Upper lobe of left lung (tissue), 6 donors: ENCODE data around the gene MATK. TPM values are rescaled to one million over a fixed set of nuclear protein-coding genes. Genes with fewer than 3 reads are reported as not detected.

Experiments used
- ATAC-seq, 2 donors: fragments of 200-7000 bp; cut with Tn5 transposase; one replicate each; pipeline ENCODE4 v1.9.1; 2022; ENCODE audit warnings: mild to moderate bottlenecking in 2 of 2, moderate library complexity in 2 of 2; ENCODE audit not compliant: low FRiP score in 2 of 2
- DNase-seq, 2 donors: peaks; one replicate each; pipeline ENCODE4 v3.0.0-alpha.2; 2019 to 2020
- H3K27ac ChIP-seq, 4 donors: fragments of 200-600 bp; sonication (generic); one replicate each; pipeline ENCODE4 v1.5.1; 2016 to 2019
- H3K27me3 ChIP-seq, 4 donors: fragments of 200-600 bp; sonication (generic); one replicate each; pipeline ENCODE4 v1.5.1; 2017 to 2019
- H3K36me3 ChIP-seq, 4 donors: fragments of 200-600 bp; sonication (generic); one replicate each; pipeline ENCODE4 v1.5.1; 2016 to 2019
- H3K4me1 ChIP-seq, 4 donors: fragments of 200-600 bp; sonication (generic); one replicate each; pipeline ENCODE4 v1.5.1; 2018 to 2019
- H3K4me3 ChIP-seq, 4 donors: fragments of 200-600 bp; sonication (generic); one replicate each; pipeline ENCODE4 v1.5.1; 2017 to 2019; ENCODE audit warnings: mild to moderate bottlenecking in 2 of 4, moderate library complexity in 1 of 4
- H3K9me3 ChIP-seq, 4 donors: fragments of 200-600 bp; sonication (generic); one replicate each; pipeline ENCODE4 v1.5.1; 2018 to 2019
- EP300 ChIP-seq, 4 donors: sonication (generic); formaldehyde crosslinking; IDR thresholded peaks; one replicate each; pipeline ENCODE4 v1.5.1; 2017; ENCODE audit warnings: antibody characterized with exemption in 4 of 4, control low read depth in 2 of 4
- POLR2A ChIP-seq, 4 donors: fragments of 450-650 bp; IDR thresholded peaks; one replicate each; pipeline ENCODE4 v1.5.1; 2016 to 2017; ENCODE audit warnings: antibody characterized with exemption in 4 of 4, mild to moderate bottlenecking in 2 of 4
- POLR2AphosphoS5 ChIP-seq, 2 donors: sonication (generic); formaldehyde crosslinking; IDR thresholded peaks; one replicate each; pipeline ENCODE4 v1.5.1; 2017; ENCODE audit warnings: antibody characterized with exemption in 2 of 2
- WGBS, 2 donors: methylation state at CpG; one replicate each; pipeline ENCODE4 v1.1.5; 2017 to 2018; 5-methylcytosine and 5-hydroxymethylcytosine counted together
- total RNA-seq, 6 donors: library from RNA; depleted of rRNA in 4 of 6; stranded (reverse); fragments of >200 nt in 4 of 6; gene quantifications; one replicate each; pipeline versions ENCODE4 v1.1.0 to v1.2.1, GENCODE V29; 2016 to 2021
- TF ChIP-seq, protein P1 (sequence below), 6 experiments: fragments of 450-650 bp in 4 of 6; fragments of 200-600 bp in 2 of 6; sonication (generic) in 2 of 6; IDR thresholded peaks; one replicate each; pipeline ENCODE4 v1.5.1; 2016 to 2019; ENCODE audit warnings: antibody characterized with exemption in 6 of 6
- donor health status: DM: no; HTN: no; CAD: no; lungs with moderate emphysema.
- donor health status: DM: no; HTN: yes; CAD: no; lungs with severe emphysema.

MATK gene
- total RNA-seq, 6 donors from 2014 or later = 9.6 to 20.1 (median 13.1) TPM

DNA sequence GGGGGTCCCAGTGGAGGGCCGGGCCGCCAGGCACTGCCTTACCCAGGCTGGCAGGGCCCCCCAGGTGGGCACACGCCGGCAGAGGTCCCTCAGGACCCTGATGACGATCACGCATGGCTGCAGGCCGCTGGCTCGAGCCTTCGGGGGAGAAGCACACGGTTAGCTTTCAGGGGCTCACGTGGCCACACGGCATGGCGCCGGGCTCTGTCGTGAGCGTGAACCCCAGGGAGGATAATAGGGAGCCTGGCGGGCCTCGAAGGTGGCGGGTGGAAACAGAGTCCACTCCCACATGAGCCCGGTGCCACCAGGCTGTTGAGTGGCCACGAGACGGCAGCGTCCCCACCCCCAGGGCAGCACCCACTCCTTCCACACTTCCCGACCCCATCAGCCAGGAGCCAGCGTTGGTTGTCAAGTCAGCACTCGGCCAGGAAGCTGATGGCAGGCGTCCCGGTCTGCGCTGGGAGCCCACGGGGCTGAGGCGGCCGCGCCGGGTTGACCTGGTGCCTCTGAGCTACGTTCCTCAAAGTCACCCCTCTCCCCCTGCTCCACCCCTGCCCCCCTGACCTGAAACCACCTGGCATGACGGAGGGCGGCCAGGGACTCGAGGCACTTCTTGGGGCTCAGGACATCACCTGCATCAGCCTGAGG is 24.7 kb upstream of the MATK start:
- Histone ChIP-seq H3K4me3 (no peak overlapping the region), H3K27ac (peak overlapping the region; percentile 67 to 92 (median 84)), H3K4me1 (peaks cover 37 to 67% (median 41%) of the 10 kb centered on the region in 4 donors), H3K9me3 (no peaks in the 10 kb centered on the region), H3K36me3 (no peaks in the 10 kb centered on the region), H3K27me3 (no peaks in the 10 kb centered on the region)
- 66 to 76% methylated on average over 7 to 19 of the region's 38 CpGs for WGBS, 2 donors
- TF ChIP-seq, protein P1, sequence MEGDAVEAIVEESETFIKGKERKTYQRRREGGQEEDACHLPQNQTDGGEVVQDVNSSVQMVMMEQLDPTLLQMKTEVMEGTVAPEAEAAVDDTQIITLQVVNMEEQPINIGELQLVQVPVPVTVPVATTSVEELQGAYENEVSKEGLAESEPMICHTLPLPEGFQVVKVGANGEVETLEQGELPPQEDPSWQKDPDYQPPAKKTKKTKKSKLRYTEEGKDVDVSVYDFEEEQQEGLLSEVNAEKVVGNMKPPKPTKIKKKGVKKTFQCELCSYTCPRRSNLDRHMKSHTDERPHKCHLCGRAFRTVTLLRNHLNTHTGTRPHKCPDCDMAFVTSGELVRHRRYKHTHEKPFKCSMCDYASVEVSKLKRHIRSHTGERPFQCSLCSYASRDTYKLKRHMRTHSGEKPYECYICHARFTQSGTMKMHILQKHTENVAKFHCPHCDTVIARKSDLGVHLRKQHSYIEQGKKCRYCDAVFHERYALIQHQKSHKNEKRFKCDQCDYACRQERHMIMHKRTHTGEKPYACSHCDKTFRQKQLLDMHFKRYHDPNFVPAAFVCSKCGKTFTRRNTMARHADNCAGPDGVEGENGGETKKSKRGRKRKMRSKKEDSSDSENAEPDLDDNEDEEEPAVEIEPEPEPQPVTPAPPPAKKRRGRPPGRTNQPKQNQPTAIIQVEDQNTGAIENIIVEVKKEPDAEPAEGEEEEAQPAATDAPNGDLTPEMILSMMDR (IDR thresholded peaks at IDR 0.05) = no peak
- no peak for TF ChIP-seq EP300 (IDR thresholded peaks at IDR 0.05)
- TF ChIP-seq POLR2A (IDR thresholded peaks at IDR 0.05) = no peak
- TF ChIP-seq POLR2AphosphoS5 (IDR thresholded peaks at IDR 0.05) = no peak
- ATAC-seq (no peak), DNase-seq (peak in 1 of 2 donors; percentile 80)

DNA sequence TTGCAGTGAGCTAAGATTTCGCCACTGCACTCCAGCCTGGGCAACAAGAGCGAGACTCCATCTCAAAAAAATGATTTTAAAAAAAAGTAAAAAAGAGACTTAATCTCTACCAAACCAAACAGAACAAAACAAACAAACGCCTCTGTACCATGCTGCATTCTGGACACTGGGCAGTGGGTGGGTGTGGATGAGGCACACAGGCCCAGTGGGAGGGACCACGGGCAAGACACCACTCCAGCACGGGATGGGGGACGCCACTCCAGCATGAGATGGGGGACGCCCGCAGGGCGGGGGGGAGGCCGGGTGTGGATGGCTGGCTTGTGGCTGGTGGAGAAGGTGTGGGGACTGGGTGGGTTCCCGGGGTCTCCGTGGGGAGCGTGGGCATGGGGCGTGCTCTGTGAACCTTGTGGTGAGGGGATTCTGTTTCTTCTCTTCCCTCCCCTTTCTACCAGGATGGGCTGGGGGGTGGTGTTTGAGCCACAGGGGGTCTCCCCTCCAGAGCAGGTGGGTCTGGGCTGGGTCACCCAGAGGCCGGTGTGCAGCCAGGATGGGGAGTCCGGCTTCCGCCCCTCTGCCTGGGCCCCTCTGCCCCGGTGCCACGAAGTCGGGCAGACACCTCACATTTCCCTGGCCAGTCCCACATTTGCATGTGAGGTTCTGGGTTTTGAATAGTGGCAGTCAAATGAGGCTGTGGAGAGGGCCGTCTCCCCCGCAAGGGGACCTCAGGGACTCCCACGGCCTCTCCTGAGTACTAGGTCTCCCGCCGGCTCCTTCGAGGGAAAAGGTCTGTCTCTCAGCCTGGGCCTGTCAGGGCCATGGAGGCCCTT is 23.9 kb upstream of the MATK start:
- no peaks in the 10 kb centered on the region for H3K36me3 ChIP-seq
- TF ChIP-seq POLR2A (IDR thresholded peaks at IDR 0.05) (no peak), POLR2AphosphoS5 (IDR thresholded peaks at IDR 0.05) (no peak), EP300 (IDR thresholded peaks at IDR 0.05) (no peak)
- TF ChIP-seq, protein P1 (IDR thresholded peaks at IDR 0.05) = no peak
- no peak overlapping the region for H3K4me3 ChIP-seq
- no peaks in the 10 kb centered on the region for H3K27me3 ChIP-seq
- DNase-seq (peak in 1 of 2 donors; percentile 75), ATAC-seq (no peak)
- no peaks in the 10 kb centered on the region for H3K9me3 ChIP-seq
- H3K27ac ChIP-seq = peak overlapping the region; percentile 67 to 92 (median 84)
- H3K4me1 ChIP-seq = peaks cover 37 to 67% (median 41%) of the 10 kb centered on the region in 4 donors
- WGBS, 2 donors = 74 to 79% methylated on average over 9 to 20 of the region's 26 CpGs

DNA sequence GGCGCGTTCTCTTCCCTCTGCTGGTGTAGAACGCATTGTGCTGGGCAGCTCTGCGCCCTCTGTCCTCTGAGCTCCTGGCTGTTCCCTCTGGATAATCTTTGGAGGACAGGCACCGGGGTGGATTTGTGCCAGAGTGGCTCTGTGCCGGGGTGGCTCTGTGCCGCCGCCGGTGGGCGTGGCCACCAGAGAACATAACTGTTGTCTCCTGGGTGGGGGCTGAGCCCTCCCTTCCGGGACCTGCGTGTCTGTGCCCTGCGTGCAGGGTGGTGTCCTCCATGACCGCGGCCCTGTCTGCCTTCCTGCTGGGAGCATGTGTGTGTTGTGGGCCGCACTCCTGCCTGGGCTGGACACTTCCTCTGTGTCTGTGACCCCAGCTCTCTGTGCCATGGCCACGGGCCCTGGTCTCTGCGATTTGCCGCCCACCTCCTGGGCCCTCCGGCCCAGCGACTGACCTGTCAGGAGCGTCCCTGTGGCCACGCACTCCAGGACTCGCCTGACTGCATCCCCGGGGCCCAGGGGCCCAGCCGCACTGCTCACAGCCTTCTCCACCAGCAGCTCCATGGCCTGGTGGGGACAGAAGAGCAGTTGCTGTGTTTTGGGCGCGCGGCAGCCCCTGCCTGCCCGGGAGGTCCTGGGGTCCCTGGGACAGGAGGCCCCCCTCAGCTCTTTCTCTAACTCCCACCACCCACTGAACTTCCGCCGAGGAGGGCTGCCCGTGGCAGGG is 22.4 kb upstream of the MATK start:
- TF ChIP-seq, protein P1 (IDR thresholded peaks at IDR 0.05) = peak in 2 of 6 experiments; percentile 13 to 36
- TF ChIP-seq EP300 (IDR thresholded peaks at IDR 0.05) = peak in 2 of 4 donors; percentile 27 to 42
- no peak for TF ChIP-seq POLR2A (IDR thresholded peaks at IDR 0.05)
- TF ChIP-seq POLR2AphosphoS5 (IDR thresholded peaks at IDR 0.05) = peak in 1 of 2 donors; percentile 68
- Histone ChIP-seq H3K36me3 (no peaks in the 10 kb centered on the region), H3K4me1 (peaks cover 34 to 55% (median 37%) of the 10 kb centered on the region in 4 donors), H3K9me3 (no peaks in the 10 kb centered on the region), H3K4me3 (no peak overlapping the region), H3K27ac (peak overlapping the region; percentile 76 to 90 (median 82)), H3K27me3 (no peaks in the 10 kb centered on the region)
- WGBS, 2 donors = 59 to 78% methylated on average over 15 to 30 of the region's 33 CpGs
- ATAC-seq (peak in 1 of 2 donors; percentile 1), DNase-seq (peak; percentile 47 to 83)

DNA sequence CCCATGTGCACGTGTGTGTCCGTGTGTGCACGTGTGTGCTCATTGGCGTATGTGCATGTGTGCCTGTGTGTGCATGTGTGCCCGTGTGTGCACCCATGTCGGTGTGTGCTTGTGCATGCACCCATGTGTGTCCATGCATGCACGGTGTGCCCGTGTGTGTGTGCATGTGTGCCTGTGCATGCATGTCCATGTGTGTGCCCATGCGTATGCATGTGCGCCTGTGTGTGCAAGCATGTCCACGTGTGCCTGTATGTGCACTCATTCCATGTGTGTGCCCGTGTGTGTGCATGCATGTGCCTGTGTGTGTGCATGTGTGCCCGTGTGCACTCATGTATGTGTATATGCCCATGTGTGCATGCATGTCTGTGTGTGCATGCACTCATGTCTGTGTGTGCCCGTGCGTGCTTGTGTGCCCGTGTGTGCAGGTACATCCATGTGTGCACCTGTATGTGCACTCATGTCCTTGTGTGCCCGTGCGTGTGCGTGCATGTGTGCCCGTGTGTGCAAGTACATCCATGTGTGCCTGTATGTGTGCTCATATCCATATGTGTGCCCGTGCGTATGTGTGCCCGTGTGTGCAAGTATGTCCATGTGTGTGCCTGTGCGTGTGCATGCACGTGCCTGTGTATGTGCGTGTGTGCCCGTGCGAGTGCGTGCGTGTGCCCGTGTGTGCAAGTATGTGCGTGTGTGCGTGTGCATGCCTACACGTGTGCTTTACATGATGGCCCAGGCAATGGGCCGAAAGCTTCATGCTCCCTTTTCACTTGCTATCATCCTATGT is 21.6 kb upstream of the MATK start:
- Histone ChIP-seq H3K9me3 (no peaks in the 10 kb centered on the region), H3K36me3 (no peaks in the 10 kb centered on the region), H3K4me1 (peaks cover 25 to 46% (median 29%) of the 10 kb centered on the region in 4 donors), H3K4me3 (no peak overlapping the region), H3K27ac (peak overlapping the region in 3 of 4 donors; percentile 7 to 90 (median 84)), H3K27me3 (no peaks in the 10 kb centered on the region)
- no peak for TF ChIP-seq POLR2A (IDR thresholded peaks at IDR 0.05)
- TF ChIP-seq EP300 (IDR thresholded peaks at IDR 0.05) = no peak
- TF ChIP-seq POLR2AphosphoS5 (IDR thresholded peaks at IDR 0.05) = no peak
- TF ChIP-seq, protein P1 (IDR thresholded peaks at IDR 0.05) = no peak
- 93 to 97% methylated on average over 18 to 35 of the region's 35 CpGs for WGBS, 2 donors
- DNase-seq (no peak), ATAC-seq (no peak)
